Choroid plexus epithelial cell (primary cell): ENCODE measurements around the gene RGS6.

Experiments
- DNase-seq: peaks from one replicate; pipeline ENCODE4 v3.0.0-alpha.2; 2010; ENCODE audit warnings: low read depth
- H3K4me3 ChIP-seq: 2 replicates; pipeline ENCODE4 v1.5.1; 2011; ENCODE audit warnings: low read depth, mild to moderate bottlenecking, control low read depth, low read length, moderate library complexity
- TF ChIP-seq, protein P1 (sequence below): conservative IDR thresholded peaks from 2 replicates; pipeline ENCODE4 v1.5.1; 2011; ENCODE audit warnings: low read depth, mild to moderate bottlenecking, control low read depth, inconsistent platforms, low read length, moderate library complexity

The RGS6 gene

DNA sequence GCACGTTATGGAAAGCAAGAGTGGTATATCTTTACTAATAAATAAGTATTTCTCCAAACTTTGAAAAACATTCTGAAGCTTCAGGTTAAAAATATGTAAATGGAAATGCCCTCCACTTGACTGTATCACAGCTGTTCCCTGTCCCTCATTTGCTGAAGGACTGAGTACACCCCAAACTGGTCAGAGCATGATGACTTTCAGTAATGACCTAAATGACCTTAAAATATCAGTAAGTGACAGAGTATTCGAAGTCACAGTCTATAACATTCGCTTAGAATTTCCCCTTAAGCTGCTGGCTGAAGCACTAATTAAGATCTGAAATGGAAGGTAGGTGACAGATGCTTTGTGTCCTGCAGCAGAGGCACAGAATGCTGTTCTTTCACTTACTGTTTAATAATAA lies 191.5 kb downstream of the RGS6 start:
- no peak overlapping the region for H3K4me3 ChIP-seq

DNA sequence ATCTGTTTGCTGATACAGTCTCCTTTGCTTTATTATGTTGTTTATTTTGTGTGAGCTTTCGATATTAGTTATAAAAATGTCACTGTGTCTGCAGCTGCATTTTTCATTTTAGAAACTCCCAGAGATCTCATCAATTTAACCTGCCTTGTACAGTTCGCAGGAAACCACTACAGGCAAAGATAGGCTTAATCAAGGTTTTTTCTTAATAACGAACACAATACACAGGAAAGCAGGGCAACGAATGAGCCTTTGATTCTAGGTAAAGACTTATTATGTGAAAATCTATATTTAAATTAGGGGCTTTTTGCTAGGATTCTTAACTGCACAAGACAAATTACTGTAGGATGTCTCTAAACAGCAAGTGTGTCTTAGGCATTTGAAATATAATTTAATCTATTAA lies 191.9 kb downstream of the RGS6 start:
- TF ChIP-seq, protein P1, sequence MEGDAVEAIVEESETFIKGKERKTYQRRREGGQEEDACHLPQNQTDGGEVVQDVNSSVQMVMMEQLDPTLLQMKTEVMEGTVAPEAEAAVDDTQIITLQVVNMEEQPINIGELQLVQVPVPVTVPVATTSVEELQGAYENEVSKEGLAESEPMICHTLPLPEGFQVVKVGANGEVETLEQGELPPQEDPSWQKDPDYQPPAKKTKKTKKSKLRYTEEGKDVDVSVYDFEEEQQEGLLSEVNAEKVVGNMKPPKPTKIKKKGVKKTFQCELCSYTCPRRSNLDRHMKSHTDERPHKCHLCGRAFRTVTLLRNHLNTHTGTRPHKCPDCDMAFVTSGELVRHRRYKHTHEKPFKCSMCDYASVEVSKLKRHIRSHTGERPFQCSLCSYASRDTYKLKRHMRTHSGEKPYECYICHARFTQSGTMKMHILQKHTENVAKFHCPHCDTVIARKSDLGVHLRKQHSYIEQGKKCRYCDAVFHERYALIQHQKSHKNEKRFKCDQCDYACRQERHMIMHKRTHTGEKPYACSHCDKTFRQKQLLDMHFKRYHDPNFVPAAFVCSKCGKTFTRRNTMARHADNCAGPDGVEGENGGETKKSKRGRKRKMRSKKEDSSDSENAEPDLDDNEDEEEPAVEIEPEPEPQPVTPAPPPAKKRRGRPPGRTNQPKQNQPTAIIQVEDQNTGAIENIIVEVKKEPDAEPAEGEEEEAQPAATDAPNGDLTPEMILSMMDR = no peak
- no peak for DNase-seq

More for the DNA sequence above, 191.5 kb downstream of the RGS6 start:
- TF ChIP-seq, protein P1 = no peak
- DNase-seq = no peak

DNA sequence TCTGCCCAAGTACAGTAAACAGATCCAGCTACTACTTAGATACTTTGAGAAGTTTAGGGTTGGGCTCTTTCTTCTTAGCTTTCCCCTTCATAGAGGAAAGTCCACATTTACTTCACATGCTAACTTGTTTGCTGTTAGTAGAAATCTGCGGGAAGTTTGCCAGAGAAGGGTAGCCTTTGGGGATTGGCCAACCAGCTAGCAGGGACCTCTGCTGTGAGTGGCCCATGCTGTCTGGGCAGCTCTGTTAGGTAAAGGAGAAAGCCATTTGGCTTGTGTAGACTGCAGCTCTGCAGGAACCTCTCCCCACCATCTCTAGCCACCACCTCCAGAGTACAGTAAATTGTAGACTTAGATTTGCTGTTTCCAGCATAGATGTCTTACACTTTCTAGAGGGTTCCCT lies 193.9 kb downstream of the RGS6 start:
- DNase-seq = no peak
- no peak overlapping the region for H3K4me3 ChIP-seq
- TF ChIP-seq, protein P1 = no peak

More for the DNA sequence above, 191.9 kb downstream of the RGS6 start:
- H3K4me3 ChIP-seq = no peak overlapping the region

DNA sequence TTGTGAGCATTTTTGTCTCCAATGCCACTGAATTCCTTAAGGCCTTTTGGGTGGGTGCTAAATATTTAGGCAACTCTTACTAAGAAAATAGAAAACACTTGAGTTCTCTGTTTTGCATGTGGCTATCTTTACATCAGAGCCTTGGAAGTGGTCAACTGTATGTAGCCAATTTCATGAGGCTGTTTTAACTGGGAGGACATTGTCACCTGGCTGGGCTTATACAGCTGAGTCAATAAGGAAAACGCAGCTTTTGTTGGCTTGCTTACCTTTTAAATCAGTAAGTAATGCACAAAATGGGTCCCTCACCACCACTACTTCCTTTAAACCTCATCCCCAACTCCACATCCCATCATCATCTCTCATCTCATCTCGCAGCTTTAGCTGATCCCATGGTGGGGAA lies 194.3 kb downstream of the RGS6 start:
- DNase-seq = no peak

DNA sequence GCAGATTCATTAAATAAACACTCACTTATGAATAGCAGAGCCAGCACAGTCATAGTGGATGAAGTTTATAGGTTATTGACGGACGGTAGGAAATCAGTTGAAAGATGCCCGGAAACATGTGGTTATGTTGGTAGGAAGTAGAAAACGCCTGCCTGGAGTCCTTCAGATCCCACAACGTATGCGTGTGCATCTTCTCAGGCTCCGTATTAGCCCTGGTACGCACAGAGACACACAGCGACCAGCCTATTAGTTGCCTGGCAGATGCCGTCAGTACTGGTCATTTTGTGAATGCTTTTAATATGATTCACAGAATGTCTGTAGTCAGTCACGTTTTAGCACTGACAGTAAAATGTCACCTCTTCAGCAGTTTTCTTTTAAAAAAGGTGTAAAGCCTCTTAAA lies 196.4 kb downstream of the RGS6 start:
- no peak for DNase-seq
- H3K4me3 ChIP-seq = no peak overlapping the region
- TF ChIP-seq, protein P1 = no peak

More for the DNA sequence above, 194.3 kb downstream of the RGS6 start:
- H3K4me3 ChIP-seq = no peak overlapping the region
- TF ChIP-seq, protein P1 = no peak

DNA sequence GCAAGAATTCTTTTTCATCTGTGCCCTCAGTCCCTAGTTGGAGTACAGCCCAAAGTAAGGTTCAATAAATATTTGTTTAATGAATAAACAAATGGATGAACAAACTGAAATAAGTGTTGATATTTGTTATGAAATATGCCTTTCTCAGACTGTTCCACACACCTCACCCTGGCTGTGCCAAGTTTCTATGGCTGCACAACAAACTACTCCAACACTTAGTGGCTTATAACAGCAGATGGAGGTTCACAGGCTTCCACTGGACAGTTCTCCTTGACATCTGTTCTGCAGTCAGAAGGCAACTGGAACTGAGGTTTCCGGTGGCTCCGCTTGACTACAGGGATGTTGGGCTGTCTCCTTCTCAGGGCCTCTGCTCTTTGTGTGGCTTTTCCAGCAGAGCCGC lies 197.1 kb downstream of the RGS6 start:
- H3K4me3 ChIP-seq = no peak overlapping the region
- DNase-seq = no peak
- TF ChIP-seq, protein P1 = no peak

DNA sequence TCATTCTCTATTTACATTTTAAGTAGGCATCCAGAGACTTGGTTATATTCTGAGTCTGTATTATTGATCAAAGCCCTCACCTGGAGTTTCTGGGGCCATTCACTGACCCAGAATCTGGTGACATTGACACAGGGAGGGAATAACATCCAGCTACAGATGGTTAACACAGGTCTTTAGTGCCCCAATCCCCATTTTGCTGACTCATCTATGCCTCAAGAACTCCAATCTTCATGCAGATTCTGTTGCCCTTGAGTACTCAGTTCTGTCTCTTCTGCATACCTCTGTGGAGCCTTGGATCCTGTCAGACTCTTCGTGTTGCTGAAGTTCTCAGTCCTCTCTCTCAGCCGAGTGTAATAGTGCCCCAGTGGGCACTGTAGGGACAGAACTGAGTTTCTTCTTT lies 208.9 kb downstream of the RGS6 start:
- no peak for DNase-seq
- TF ChIP-seq, protein P1 = no peak
- no peak overlapping the region for H3K4me3 ChIP-seq
